Measurements from ENCODE around the gene MAGEA4.

GRCh38 chrX:151973060-151973661 lies 60.5 kb downstream of the MAGEA4 start:
- TF ChIP-seq POLR2AphosphoS5 (IDR thresholded peaks at IDR 0.05) (no peak), EP300 (IDR thresholded peaks at IDR 0.05) (no peak)
